HG02571 (cell line): ENCODE measurements around the gene GATC.
"Not testable (repeated sequence)": the region's sequence is repeated elsewhere in the genome, so short reads cannot be mapped to it uniquely, and the experiment has no call there.

ENCODE experiments used
- ATAC-seq: cut with Tn5 transposase; IDR thresholded peaks from one replicate; pipeline ENCODE4 v1.9.1; 2021; ENCODE audit warnings: mild to moderate bottlenecking, moderate library complexity; ENCODE audit not compliant: unreplicated experiment

GATC gene

GRCh38 chr12:120468821-120469449 lies 22.7 kb downstream of the GATC start:
- peak; percentile 32 for ATAC-seq

DNA sequence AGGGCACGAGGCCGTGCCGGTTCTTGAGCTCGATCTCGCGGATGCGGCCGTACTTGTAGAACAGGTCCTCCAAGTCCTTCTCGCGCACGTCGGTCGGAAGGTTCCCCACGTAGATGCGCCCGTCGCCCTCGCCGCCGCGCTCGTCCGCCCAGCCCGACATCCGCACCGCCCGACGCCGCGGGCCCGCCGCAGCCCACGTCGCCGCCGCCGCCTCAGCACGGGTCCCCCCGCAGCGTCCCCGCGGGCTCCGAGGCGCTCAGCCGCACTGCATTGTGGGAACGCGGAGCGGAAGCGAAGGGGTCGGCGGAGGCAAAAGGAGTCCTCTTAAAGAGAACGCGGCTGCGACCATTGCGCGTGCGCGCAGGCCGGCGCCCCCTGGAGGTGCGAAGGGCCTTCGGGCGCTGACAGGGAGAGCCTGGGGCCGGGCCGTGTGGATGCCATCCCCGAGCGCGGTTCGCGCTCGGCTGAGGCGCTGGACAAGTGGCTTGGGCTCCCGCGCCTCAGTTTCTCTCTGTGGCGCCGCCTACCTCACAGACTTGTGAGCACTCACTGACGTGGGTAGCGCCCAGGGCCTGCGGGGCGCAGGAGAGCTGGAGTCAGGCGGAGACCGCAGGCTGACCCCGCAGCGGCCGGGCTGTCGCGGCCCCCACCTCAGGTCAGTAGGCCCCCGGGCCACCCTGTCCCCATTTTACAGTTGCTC lies 23.4 kb downstream of the GATC start, which contains the start of gene SRSF9:
SRSF9 (minus strand) TSS at position 299 of the 700 bp plus-strand sequence; CDS start at position 160, 139 bp downstream.
- ATAC-seq = peak; percentile 70

DNA sequence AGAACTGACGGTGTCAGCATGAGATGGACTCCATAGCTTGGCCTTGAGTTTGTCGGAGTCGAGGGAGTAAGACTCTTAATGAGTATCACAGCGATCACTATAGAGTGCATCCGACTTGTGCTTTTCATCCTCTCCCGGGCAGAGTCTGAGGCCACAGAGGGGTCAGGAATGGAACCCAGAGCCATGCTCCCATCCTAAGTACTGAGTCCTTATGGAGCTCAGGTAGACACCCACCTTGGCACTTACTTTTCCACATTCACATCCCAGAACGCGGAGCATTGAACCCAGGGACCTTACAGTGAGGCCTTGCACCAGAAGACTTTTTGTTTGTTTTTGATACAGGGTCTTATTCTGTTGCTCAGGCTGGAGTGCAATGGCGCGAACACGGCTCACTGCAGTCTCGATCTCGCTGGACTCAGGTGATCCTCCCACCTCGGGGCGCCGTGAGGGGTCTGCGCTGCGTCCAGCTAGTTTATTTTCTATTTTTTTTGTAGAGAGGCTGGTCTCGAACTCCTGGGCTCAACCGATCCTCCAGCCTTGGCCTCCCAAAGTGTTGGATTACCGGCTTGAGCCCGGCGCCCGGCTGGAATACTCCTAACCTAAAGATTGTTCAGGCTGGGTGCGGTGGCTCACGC lies 24.0 kb downstream of the GATC start:
- ATAC-seq = no peak

DNA sequence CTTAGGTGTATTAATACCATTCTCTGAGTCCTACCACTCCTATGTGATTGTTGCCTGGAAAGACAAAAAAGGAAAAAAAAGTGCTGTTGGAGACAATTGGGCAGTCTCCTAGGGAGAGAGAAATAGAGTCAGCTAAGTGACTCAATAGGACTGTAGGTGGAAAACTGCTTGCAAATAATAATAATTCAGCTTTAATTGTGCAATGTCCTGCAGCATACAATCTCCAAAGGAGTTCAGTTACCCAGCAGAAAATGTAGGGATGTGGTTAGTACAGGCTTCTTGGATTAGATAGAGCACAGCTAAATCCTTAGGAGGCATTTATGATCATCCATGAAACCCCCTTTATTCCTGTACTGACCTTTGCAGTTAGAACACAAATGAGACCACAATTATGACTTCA lies 26.3 kb downstream of the GATC start:
- ATAC-seq = no peak

GRCh38 chr12:120473807-120474615 lies 27.8 kb downstream of the GATC start:
- ATAC-seq = no peak

- no peak for ATAC-seq
Measured at GRCh38 chr12:120474616-120474960, 28.3 kb downstream of the GATC start.

GRCh38 chr12:120475643-120476042 lies 29.4 kb downstream of the GATC start:
- no peak for ATAC-seq

DNA sequence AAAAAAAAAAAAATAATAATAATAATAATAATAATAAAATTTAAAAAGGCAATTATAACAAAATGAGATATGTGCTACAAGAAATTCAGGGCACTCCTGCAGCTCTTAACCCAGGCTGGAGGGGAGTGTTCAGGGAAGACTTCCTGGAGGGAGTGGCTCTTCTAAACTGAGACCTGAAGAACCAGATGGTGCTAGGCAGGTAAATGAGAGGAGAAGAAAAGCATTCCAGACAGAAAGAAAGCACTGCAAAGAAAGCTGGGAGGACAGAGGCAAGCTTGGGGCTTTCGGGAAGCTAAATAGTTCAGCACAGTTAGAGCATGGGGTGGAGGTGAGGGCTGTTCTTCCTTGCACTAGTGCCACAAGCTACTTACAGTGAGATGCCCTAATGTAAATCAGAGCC lies 33.2 kb downstream of the GATC start:
- ATAC-seq = no peak

GRCh38 chr12:120480211-120480610 lies 34.0 kb downstream of the GATC start:
- no peak for ATAC-seq

DNA sequence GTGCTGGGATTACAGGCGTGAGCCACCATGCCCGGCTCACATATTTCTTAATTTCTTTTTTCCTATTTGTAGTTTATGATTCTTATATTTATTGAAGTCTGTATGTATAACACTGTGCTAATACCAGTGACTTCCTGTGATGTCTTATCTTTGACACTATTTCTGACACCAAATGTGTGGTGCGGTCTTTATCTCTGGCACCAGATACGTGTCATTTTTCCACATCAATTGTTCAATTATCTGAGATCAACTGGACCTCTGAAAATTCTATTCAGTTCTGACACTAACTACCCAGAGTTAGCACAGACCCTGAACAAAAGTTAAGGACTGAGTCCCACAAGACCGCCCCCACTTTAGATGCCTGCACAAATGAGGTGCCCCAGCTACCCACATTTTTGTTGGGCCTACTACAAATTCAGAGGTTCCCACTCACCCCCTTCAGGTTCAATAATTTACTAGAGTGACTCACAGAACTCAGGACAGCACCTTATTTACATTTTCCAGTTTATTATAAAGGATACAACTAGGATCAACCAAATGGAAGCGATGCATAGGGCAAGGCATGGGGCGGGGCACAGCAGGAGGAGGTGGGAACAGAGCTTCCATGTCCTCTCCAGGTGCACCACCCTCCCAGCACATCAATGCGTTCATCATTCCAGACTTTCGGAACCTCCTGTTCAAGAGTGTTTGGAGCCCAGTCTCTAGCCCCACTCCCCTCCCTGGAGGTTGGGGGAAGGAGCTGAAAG lies 35.0 kb downstream of the GATC start:
- ATAC-seq = no peak

- ATAC-seq = no peak
Measured at GRCh38 chr12:120483621-120484020, 37.4 kb downstream of the GATC start.

- ATAC-seq = no peak
Measured at GRCh38 chr12:120485961-120486881, 40.0 kb downstream of the GATC start.

GRCh38 chr12:120487552-120487951 lies 41.3 kb downstream of the GATC start:
- not testable (repeated sequence) for ATAC-seq

GRCh38 chr12:120488057-120488640 lies 41.9 kb downstream of the GATC start:
- ATAC-seq = no peak

GRCh38 chr12:120489018-120489417 lies 42.8 kb downstream of the GATC start:
- no peak for ATAC-seq

GRCh38 chr12:120490325-120490724 lies 44.1 kb downstream of the GATC start:
- ATAC-seq = no peak

- no peak for ATAC-seq
Measured at GRCh38 chr12:120490833-120491512, 44.7 kb downstream of the GATC start.

DNA sequence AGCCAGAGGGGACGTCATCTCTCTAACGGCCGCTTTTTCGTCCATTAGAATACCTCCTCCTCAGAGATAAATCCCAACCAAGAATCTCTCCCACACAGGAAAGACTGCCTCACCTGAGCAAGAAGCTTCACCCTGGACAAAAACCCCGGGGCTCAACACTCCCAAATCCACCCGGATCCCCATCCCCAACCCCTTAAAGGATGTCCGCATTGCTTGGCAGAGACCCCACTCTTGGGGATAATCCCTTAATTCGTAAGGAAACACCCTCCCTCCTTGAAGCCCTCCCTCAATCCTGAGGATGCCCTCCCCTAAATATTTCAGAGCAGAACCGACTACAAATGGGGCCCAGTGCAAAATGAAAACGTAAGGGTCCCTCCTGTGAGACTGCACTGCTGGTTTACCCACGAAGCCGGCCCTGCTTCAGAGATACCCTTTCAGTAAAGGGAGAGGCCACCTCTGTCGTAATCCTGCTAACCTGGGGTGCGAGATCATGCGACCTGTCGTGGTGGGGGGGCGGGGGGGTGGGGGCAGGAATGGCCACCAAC lies 49.0 kb downstream of the GATC start:
- peak; percentile 12 for ATAC-seq
